ENCODE data around the gene PDZK1IP1.
"Not testable (repeated sequence)": the region's sequence is repeated elsewhere in the genome, so short reads cannot be mapped to it uniquely, and the experiment has no call there.

PDZK1IP1 gene

GRCh38 chr1:47198214-47198613 lies 8.4 kb upstream of the PDZK1IP1 start:
- no peak for DNase-seq (ENCODE audit: low read depth in 2 of 3, low spot score in 1 of 3)

- DNase-seq (ENCODE audit: low read depth in 2 of 3, low spot score in 1 of 3) = no peak
These were observed 6.8 kb upstream of the PDZK1IP1 start for GRCh38 chr1:47196622-47197021.

- DNase-seq (ENCODE audit: low read depth in 2 of 3, low spot score in 1 of 3) = not testable (repeated sequence)
These were observed 6.1 kb upstream of the PDZK1IP1 start for GRCh38 chr1:47195981-47196380.

- DNase-seq (ENCODE audit: low read depth in 2 of 3, low spot score in 1 of 3) = no peak
These were observed 4.5 kb upstream of the PDZK1IP1 start for GRCh38 chr1:47194311-47194710.

GRCh38 chr1:47193496-47193895 lies 3.7 kb upstream of the PDZK1IP1 start:
- not testable (repeated sequence) for DNase-seq (ENCODE audit: low read depth in 2 of 3, low spot score in 1 of 3)

GRCh38 chr1:47192458-47193384 lies 2.9 kb upstream of the PDZK1IP1 start:
- peak; percentile 50 to 63 (median 50) for DNase-seq (ENCODE audit: low read depth in 2 of 3, low spot score in 1 of 3)

GRCh38 chr1:47191940-47192457 lies 2.2 kb upstream of the PDZK1IP1 start:
- DNase-seq (ENCODE audit: low read depth in 2 of 3, low spot score in 1 of 3) = no peak

- no peak for DNase-seq (ENCODE audit: low read depth in 2 of 3, low spot score in 1 of 3)
These were observed 1.0 kb upstream of the PDZK1IP1 start for GRCh38 chr1:47190857-47191256.

GRCh38 chr1:47190509-47190855 lies 646 bp upstream of the PDZK1IP1 start:
- no peak for DNase-seq (ENCODE audit: low read depth in 2 of 3, low spot score in 1 of 3)

- no peak for DNase-seq (ENCODE audit: low read depth in 2 of 3, low spot score in 1 of 3)
These were observed 748 bp downstream of the PDZK1IP1 start for GRCh38 chr1:47188791-47189785.

- no peak for DNase-seq (ENCODE audit: low read depth in 2 of 3, low spot score in 1 of 3)
These were observed 1.9 kb downstream of the PDZK1IP1 start for GRCh38 chr1:47187926-47188250.

- DNase-seq (ENCODE audit: low read depth in 2 of 3, low spot score in 1 of 3) = no peak
These were observed 2.5 kb downstream of the PDZK1IP1 start for GRCh38 chr1:47187231-47187925.

GRCh38 chr1:47186267-47187185 lies 3.3 kb downstream of the PDZK1IP1 start:
- no peak for DNase-seq (ENCODE audit: low read depth in 2 of 3, low spot score in 1 of 3)

- DNase-seq (ENCODE audit: low read depth in 2 of 3, low spot score in 1 of 3) = no peak
These were observed 4.8 kb downstream of the PDZK1IP1 start for GRCh38 chr1:47184822-47185677.

- no peak for DNase-seq (ENCODE audit: low read depth in 2 of 3, low spot score in 1 of 3)
These were observed 5.6 kb downstream of the PDZK1IP1 start for GRCh38 chr1:47184090-47184821.

GRCh38 chr1:47183308-47184089 lies 6.3 kb downstream of the PDZK1IP1 start:
- no peak for DNase-seq (ENCODE audit: low read depth in 2 of 3, low spot score in 1 of 3)

- no peak for DNase-seq (ENCODE audit: low read depth in 2 of 3, low spot score in 1 of 3)
These were observed 7.1 kb downstream of the PDZK1IP1 start for GRCh38 chr1:47182676-47183235.
